ENCODE measurements around the gene USP34. TPM values are rescaled to one million over a fixed set of nuclear protein-coding genes. Genes with fewer than 3 reads are reported as not detected.

USP34 gene
- total and polyA plus RNA-seq, 2 of the 8 experiments (the other 6 are each of a cell fraction or from before 2014, with no cell fraction given): 56.7 to 91.7 TPM

- Histone ChIP-seq H3K4me3 (ENCODE audit: extremely low read depth in 1 of 4, insufficient read depth in 2 of 4, low read depth in 3 of 4, low read length in 4 of 4) (no peak overlapping the region), H2BK20ac (ENCODE audit: low read length) (no peak overlapping the region), H3K4ac (replicated peaks; ENCODE audit: insufficient read length, low read depth, low read length) (no peak overlapping the region), H4K5ac (ENCODE audit: insufficient read length, low read depth, low read length) (no peak overlapping the region), H4K91ac (replicated peaks; ENCODE audit: insufficient read length, low read length) (no peak overlapping the region), H2BK120ac (replicated peaks; ENCODE audit: low read depth, low read length) (no peak overlapping the region), H3K23ac (ENCODE audit: insufficient read length) (no peak overlapping the region), H3K27me3 (replicated peaks in 1 of 4; ENCODE audit: control insufficient read depth in 3 of 4, extremely low read depth in 1 of 4, insufficient read depth in 3 of 4, low read length in 3 of 4) (no peaks in the 10 kb centered on the region), H3K18ac (ENCODE audit: extremely low read depth, low read length) (no peak overlapping the region), H3K14ac (ENCODE audit: insufficient read length) (no peak overlapping the region), H3K9me3 (ENCODE audit: insufficient read depth in 2 of 2, low read depth in 1 of 2, low read length in 1 of 2) (no peaks in the 10 kb centered on the region), H4K20me1 (replicated peaks in 1 of 2; ENCODE audit: control insufficient read depth in 1 of 2, insufficient read depth in 2 of 2, low read length in 2 of 2) (peaks cover 4 to 14% of the 10 kb centered on the region in 2 experiments), H2AK5ac (ENCODE audit: low read depth, low read length) (no peak overlapping the region), H2BK12ac (ENCODE audit: low read depth, low read length) (no peak overlapping the region), H3K27ac (ENCODE audit: low read depth, low read length) (no peak overlapping the region), H3K4me2 (ENCODE audit: insufficient read depth in 1 of 2, low read depth in 2 of 2, low read length in 2 of 2) (no peak overlapping the region), H2AFZ (ENCODE audit: low read length) (no peak overlapping the region), H3K36me3 (ENCODE audit: control insufficient read depth in 2 of 4, insufficient read depth in 4 of 4, low read length in 3 of 4) (no peaks in the 10 kb centered on the region; a peak in 1 of 8 replicates), H4K8ac (ENCODE audit: extremely low read depth, insufficient read depth, low read length) (peak overlapping the region; percentile 43; the same call in 1 of the 2 replicates), H3K23me2 (ENCODE audit: low read depth, low read length) (no peaks in the 10 kb centered on the region), H3K56ac (replicated peaks; ENCODE audit: insufficient read length, low read depth, low read length) (no peak overlapping the region), H3K79me1 (ENCODE audit: low read depth, low read length) (peaks cover 3% of the 10 kb centered on the region), H3K9ac (replicated peaks in 1 of 4; ENCODE audit: extremely low read depth in 1 of 4, low read depth in 3 of 4, low read length in 3 of 4) (no peak overlapping the region), H3K79me2 (ENCODE audit: control insufficient read depth in 1 of 2, insufficient read depth in 2 of 2, low read length in 2 of 2) (peaks cover 15 to 95% of the 10 kb centered on the region in 2 experiments), H2BK15ac (ENCODE audit: low read length) (no peak overlapping the region), H3K4me1 (replicated peaks in 1 of 4; ENCODE audit: control insufficient read depth in 3 of 4, insufficient read depth in 4 of 4, low read length in 3 of 4) (peaks cover 3 to 8% (median 4%) of the 10 kb centered on the region in 4 experiments; a peak in 5 of 7 replicates), H2BK5ac (ENCODE audit: low read depth, low read length) (no peak overlapping the region)
- CTCF ChIA-PET (ENCODE audit: partially characterized antibody): interaction anchor here (0.6 to 1.8 kb wide), 2 partner anchors 9 to 16 kb away, joined by 4 to 6 read pairs; no protein-coding TSS in a partner anchor
- no peak for FAIRE-seq
- POLR2A ChIA-PET (ENCODE audit: partially characterized antibody): interaction anchor here (1.6 kb wide), 1 partner anchor 46 kb away, joined by 3 read pairs; no protein-coding TSS in a partner anchor
- no peak for DNase-seq (ENCODE audit: low read depth in 1 of 2, low spot score in 2 of 2)
- 76% methylated on average over 3 of the region's 3 CpGs; no CpG with 5 or more reads in 1 of the 2 experiments for WGBS, 2 experiments (ENCODE audit: extremely low coverage in 1 of 2, insufficient coverage in 1 of 2, insufficient read length in 1 of 2, insufficient replicate concordance in 2 of 2, low coverage in 1 of 2, low lambda C conversion rate in 2 of 2, missing lambda C conversion rate in 1 of 2)
- TF ChIP-seq SAP30 (IDR thresholded peaks at IDR 0.05; ENCODE audit: insufficient read depth, insufficient replicate concordance, low read length): no peak
- TF ChIP-seq USF2 (IDR thresholded peaks at IDR 0.05; ENCODE audit: low read length): no peak
- TF ChIP-seq BACH1 (IDR thresholded peaks at IDR 0.05; ENCODE audit: low read length): no peak
- no peak for TF ChIP-seq EGR1 (IDR thresholded peaks at IDR 0.05; ENCODE audit: borderline replicate concordance, low read depth, low read length)
- no peak for TF ChIP-seq ASH2L (IDR thresholded peaks at IDR 0.05; ENCODE audit: low read length)
- no peak for TF ChIP-seq E2F6 (IDR thresholded peaks at IDR 0.05)
- no peak for TF ChIP-seq RAD21 (IDR thresholded peaks at IDR 0.05 in 1 of 2, conservative IDR thresholded peaks at IDR 0.05 in 1 of 2; ENCODE audit: low read depth in 2 of 2, low read length in 2 of 2)
- TF ChIP-seq RNF2 (IDR thresholded peaks at IDR 0.05; ENCODE audit: borderline replicate concordance, low read depth, low read length, missing control alignments, poor library complexity, severe bottlenecking): no peak
Observed at GRCh38 chr2:61423714-61424113, 47.2 kb downstream of the USP34 start.

Data from H1 (cell line).